Activated naive CD8-positive, alpha-beta T cell (primary cell): Measurements from ENCODE around the gene HECW1.

ENCODE experiments used
- H3K27ac Mint-ChIP-seq: one replicate; pipeline ENCODE4 v1.8.0; 2021; ENCODE audit warnings: mixed read lengths
- H3K27me3 Mint-ChIP-seq: one replicate; pipeline ENCODE4 v1.8.0; 2021; ENCODE audit warnings: mixed read lengths
- H3K36me3 Mint-ChIP-seq: one replicate; pipeline ENCODE4 v1.8.0; 2021; ENCODE audit warnings: mixed read lengths
- H3K4me1 Mint-ChIP-seq: one replicate; pipeline ENCODE4 v1.8.0; 2021; ENCODE audit warnings: low read depth, mixed read lengths
- H3K4me3 Mint-ChIP-seq: one replicate; pipeline ENCODE4 v1.8.0; 2021; ENCODE audit warnings: mild to moderate bottlenecking, mixed read lengths
- H3K9me3 Mint-ChIP-seq: one replicate; pipeline ENCODE4 v1.8.0; 2021; ENCODE audit warnings: low read depth, mixed read lengths

HECW1 gene

GRCh38 chr7:43152696-43153095 lies 40.2 kb downstream of the HECW1 start:
- no peaks in the 10 kb centered on the region for H3K9me3 Mint-ChIP-seq
- H3K27ac Mint-ChIP-seq: no peak overlapping the region
- no peaks in the 10 kb centered on the region for H3K36me3 Mint-ChIP-seq
- H3K4me1 Mint-ChIP-seq: no peaks in the 10 kb centered on the region
- no peak overlapping the region for H3K4me3 Mint-ChIP-seq
- no peaks in the 10 kb centered on the region for H3K27me3 Mint-ChIP-seq

DNA sequence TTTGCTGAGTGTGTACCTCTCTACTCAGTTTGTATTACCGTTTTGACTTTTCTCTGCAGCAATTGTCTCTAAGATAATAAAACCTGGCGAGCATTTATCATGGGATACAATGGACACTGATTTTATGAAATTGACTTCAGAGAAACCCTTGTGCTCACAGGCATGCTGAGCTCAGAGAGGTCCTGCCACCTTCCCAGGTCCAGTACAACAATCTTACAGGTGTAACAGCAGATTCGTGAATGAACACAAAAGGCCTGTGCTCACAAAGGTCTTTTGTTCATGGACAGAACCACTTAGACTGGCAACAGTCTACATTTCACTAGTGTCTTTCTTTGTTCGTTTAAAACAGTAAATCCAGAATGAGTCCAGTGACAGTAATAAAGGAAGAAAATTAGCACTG lies 43.2 kb downstream of the HECW1 start:
- Mint-ChIP-seq H3K27me3 (no peaks in the 10 kb centered on the region), H3K36me3 (no peaks in the 10 kb centered on the region), H3K4me1 (no peaks in the 10 kb centered on the region), H3K9me3 (no peaks in the 10 kb centered on the region), H3K4me3 (no peak overlapping the region), H3K27ac (no peak overlapping the region)

- Mint-ChIP-seq H3K4me1 (no peaks in the 10 kb centered on the region), H3K9me3 (no peaks in the 10 kb centered on the region), H3K4me3 (no peak overlapping the region), H3K27ac (no peak overlapping the region), H3K36me3 (no peaks in the 10 kb centered on the region), H3K27me3 (peaks cover 6% of the 10 kb centered on the region)
These were observed 51.4 kb downstream of the HECW1 start for GRCh38 chr7:43163885-43164284.

DNA sequence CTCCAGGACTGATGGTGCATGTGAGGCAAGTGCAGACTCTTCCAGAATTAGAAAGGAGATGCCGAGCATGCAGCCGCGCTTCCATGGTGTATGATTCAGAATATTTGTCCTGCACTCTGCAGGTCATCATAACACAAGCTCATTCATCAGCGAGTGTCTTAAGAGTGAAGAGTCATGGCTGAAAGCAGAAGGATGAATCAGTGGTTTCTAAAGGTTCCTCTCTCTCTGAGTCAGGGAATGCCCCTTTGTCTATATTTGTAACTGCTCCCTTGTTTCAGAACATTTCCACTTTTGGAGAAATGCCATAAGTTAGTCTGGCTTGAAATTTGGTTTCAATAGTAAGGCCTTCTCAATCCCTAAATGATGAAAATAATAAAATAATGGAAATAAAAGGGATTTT lies 52.3 kb downstream of the HECW1 start:
- H3K36me3 Mint-ChIP-seq: no peaks in the 10 kb centered on the region
- no peak overlapping the region for H3K27ac Mint-ChIP-seq
- peaks cover 7% of the 10 kb centered on the region for H3K27me3 Mint-ChIP-seq
- H3K4me3 Mint-ChIP-seq: no peak overlapping the region
- no peaks in the 10 kb centered on the region for H3K9me3 Mint-ChIP-seq
- H3K4me1 Mint-ChIP-seq: no peaks in the 10 kb centered on the region

GRCh38 chr7:43166686-43167085 lies 54.2 kb downstream of the HECW1 start:
- H3K27ac Mint-ChIP-seq: no peak overlapping the region
- H3K9me3 Mint-ChIP-seq: no peaks in the 10 kb centered on the region
- no peak overlapping the region for H3K4me3 Mint-ChIP-seq
- no peaks in the 10 kb centered on the region for H3K36me3 Mint-ChIP-seq
- peaks cover 12% of the 10 kb centered on the region for H3K27me3 Mint-ChIP-seq
- no peaks in the 10 kb centered on the region for H3K4me1 Mint-ChIP-seq

DNA sequence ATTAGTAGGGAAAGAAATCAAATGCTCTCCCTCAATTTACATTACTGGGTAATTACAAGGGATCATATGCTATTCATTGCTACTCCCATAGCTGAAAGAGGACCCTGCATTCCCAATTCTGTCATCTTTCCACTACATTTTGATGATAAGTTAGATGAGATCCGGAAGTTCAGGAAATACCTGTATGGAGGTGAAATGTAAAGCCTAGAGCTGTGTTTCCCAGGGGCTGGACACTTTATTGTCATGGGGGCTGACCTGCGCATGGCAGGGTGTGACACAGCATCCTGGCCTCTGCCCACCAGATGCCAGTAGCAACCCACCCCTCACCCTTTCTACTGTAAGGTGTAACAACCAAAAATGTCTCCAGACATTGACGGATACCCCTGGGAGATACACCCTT lies 56.6 kb downstream of the HECW1 start:
- no peaks in the 10 kb centered on the region for H3K4me1 Mint-ChIP-seq
- no peaks in the 10 kb centered on the region for H3K36me3 Mint-ChIP-seq

GRCh38 chr7:43170571-43170970 lies 58.1 kb downstream of the HECW1 start:
- H3K9me3 Mint-ChIP-seq: no peaks in the 10 kb centered on the region
- H3K4me1 Mint-ChIP-seq: no peaks in the 10 kb centered on the region
- H3K36me3 Mint-ChIP-seq: no peaks in the 10 kb centered on the region
- no peak overlapping the region for H3K4me3 Mint-ChIP-seq
- no peak overlapping the region for H3K27ac Mint-ChIP-seq
- H3K27me3 Mint-ChIP-seq: peaks cover 8% of the 10 kb centered on the region

More for the DNA sequence above, 56.6 kb downstream of the HECW1 start:
- Mint-ChIP-seq H3K4me3 (no peak overlapping the region), H3K27ac (no peak overlapping the region), H3K27me3 (peaks cover 8% of the 10 kb centered on the region), H3K9me3 (no peaks in the 10 kb centered on the region)

DNA sequence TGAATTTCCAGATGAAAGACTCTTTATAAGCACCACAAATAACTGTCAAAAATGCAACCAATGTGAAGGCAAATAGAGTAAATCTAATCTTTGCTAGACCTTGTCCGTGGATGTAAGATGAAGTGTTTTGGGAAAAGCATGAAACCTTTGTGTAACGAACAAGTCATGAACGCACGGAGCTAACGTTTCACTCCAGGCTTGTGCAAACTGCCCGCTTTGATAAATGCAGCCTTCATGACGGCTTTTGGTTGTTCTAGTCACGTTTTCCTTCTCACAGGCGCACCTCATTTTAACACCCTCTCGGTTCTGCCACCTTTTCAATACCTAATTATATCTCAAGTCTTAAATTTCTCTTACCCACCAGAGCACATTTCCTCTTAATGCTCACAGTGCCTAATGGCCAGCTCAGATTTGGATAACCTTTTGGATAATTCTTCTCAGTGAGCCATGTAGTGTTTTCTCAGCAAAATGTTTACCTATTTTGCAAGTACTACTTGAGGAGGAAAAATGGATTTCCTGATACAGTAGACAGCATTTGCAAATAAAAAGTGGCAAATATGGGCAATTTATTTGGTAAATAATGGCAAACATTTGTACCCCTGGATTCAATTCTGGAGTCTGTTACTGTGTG lies 63.2 kb downstream of the HECW1 start:
- Mint-ChIP-seq H3K4me1 (no peaks in the 10 kb centered on the region), H3K27me3 (peaks cover 3% of the 10 kb centered on the region), H3K27ac (no peak overlapping the region), H3K36me3 (no peaks in the 10 kb centered on the region), H3K9me3 (no peaks in the 10 kb centered on the region), H3K4me3 (no peak overlapping the region)

DNA sequence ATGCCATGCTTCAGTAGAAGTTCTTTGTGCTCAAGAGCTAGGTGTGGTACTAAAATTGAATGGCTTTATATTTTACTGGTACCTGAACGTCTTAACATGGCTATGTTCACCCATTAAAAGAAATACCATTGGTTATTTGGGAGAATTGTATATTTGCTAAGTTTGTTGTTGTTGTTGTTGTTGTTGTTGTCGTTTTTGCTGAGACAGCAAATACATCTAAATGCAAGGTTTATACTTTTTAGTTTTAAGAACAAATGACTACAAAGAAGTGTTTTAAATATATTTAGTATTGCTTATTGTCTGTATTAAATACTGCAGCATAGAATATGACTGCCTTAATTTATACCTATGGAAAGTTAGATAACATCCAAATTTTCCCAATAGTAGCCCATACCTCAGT lies 66.9 kb downstream of the HECW1 start:
- no peaks in the 10 kb centered on the region for H3K36me3 Mint-ChIP-seq
- H3K9me3 Mint-ChIP-seq: no peaks in the 10 kb centered on the region
- no peaks in the 10 kb centered on the region for H3K4me1 Mint-ChIP-seq
- peaks cover 9% of the 10 kb centered on the region for H3K27me3 Mint-ChIP-seq
- no peak overlapping the region for H3K4me3 Mint-ChIP-seq
- H3K27ac Mint-ChIP-seq: no peak overlapping the region

DNA sequence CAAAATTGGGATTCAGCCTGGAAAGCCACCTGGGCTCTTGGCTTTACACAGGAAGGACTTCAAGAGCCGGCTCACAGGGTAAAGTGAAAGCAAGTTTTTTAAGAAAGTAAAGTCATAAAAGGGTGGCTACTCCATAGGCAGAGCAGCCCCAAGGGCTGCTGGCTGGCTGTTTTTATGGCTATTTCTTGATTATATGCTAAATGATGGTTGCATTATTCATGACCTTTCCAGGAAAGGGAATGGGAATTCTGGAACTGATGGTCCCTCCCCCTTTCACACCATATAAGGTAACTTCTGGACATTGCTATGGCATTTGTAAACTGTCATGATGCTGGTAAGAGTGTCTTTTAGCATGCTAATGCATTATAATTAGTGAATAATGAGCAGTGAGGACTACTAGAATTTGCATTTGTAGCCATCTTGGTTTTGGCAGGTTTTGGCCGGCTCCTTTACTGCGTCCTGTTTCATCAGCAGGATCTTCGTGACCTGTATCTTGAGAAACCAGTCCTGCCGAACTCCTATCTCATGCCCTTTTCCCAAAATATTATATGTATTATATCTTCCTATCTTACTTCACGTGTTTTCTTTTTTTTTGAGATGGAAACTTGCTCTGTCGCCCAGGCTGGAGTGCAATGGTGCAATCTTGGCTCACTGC lies 80.5 kb downstream of the HECW1 start:
- no peak overlapping the region for H3K27ac Mint-ChIP-seq
- H3K4me1 Mint-ChIP-seq: no peaks in the 10 kb centered on the region
- no peaks in the 10 kb centered on the region for H3K9me3 Mint-ChIP-seq
- no peaks in the 10 kb centered on the region for H3K36me3 Mint-ChIP-seq
- peaks cover 8% of the 10 kb centered on the region for H3K27me3 Mint-ChIP-seq
- no peak overlapping the region for H3K4me3 Mint-ChIP-seq

GRCh38 chr7:43193893-43194292 lies 81.4 kb downstream of the HECW1 start:
- Mint-ChIP-seq H3K36me3 (no peaks in the 10 kb centered on the region), H3K9me3 (no peaks in the 10 kb centered on the region), H3K4me1 (no peaks in the 10 kb centered on the region), H3K27me3 (peaks cover 8% of the 10 kb centered on the region), H3K27ac (no peak overlapping the region), H3K4me3 (no peak overlapping the region)

DNA sequence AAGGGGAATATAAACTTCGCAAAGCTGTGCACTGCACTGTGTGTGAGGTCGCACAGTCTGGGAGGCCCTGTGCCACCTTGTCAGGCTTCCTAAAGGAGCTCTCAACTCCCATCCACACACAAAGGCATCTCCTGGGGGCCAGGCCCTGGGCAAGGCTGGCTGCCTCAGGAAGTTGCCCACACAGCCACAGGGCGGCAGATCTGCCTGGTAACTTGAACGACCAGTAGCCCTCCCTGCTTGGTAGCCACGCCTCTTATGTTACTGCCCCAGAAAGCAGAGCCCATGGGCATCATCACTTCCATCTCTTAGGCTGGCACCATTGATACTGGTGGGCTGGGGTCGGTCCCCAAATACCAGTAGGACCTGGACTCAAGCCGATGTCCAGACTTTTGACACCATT lies 82.8 kb downstream of the HECW1 start:
- Mint-ChIP-seq H3K36me3 (no peaks in the 10 kb centered on the region), H3K9me3 (no peaks in the 10 kb centered on the region), H3K27me3 (peaks cover 7% of the 10 kb centered on the region), H3K4me1 (no peaks in the 10 kb centered on the region), H3K27ac (no peak overlapping the region), H3K4me3 (no peak overlapping the region)

DNA sequence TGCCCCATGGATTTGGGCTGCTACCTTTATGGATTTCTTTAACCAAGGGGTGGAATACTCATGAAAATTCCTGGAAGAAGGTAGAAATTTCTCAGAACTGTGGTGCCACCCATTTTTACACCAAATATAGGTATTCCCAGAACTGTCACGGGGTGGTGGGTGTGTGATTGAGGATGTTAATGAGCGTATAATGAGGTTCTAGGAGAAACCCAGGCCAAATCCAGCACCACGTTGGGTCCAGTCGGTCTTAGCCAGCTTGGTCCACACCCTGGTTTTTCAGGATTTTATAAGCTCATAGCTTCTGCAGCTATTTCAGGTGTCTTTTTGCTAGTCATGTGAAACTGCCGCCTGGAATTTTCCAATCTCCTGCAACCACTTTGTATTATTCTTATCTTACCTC lies 83.3 kb downstream of the HECW1 start:
- peaks cover 9% of the 10 kb centered on the region for H3K27me3 Mint-ChIP-seq
- no peak overlapping the region for H3K4me3 Mint-ChIP-seq
- no peaks in the 10 kb centered on the region for H3K4me1 Mint-ChIP-seq
- no peaks in the 10 kb centered on the region for H3K36me3 Mint-ChIP-seq
- H3K27ac Mint-ChIP-seq: no peak overlapping the region
- H3K9me3 Mint-ChIP-seq: no peaks in the 10 kb centered on the region

DNA sequence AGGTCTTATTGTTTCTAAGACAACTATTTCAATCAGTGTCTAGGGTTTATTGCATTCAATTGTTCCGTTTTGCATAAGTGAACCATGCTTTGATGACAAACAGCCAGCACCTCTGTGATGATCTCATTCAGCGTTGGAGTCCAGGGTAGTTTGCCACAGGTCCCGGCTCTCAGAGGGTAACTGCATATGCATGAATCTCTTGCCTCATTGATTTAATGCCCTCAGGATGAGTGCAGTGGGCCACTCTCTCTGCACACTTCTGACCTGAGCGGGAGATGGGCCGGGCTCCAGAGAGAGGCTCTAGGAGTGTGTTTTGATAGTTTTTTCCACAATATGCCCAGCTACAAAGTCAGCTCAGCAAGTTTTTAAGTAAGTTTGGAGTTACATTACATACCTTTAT lies 83.9 kb downstream of the HECW1 start:
- Mint-ChIP-seq H3K27ac (no peak overlapping the region), H3K9me3 (no peaks in the 10 kb centered on the region), H3K27me3 (peaks cover 10% of the 10 kb centered on the region), H3K4me1 (no peaks in the 10 kb centered on the region), H3K4me3 (no peak overlapping the region), H3K36me3 (no peaks in the 10 kb centered on the region)

- H3K4me3 Mint-ChIP-seq: no peak overlapping the region
- H3K27ac Mint-ChIP-seq: no peak overlapping the region
- H3K36me3 Mint-ChIP-seq: no peaks in the 10 kb centered on the region
- no peaks in the 10 kb centered on the region for H3K9me3 Mint-ChIP-seq
- H3K27me3 Mint-ChIP-seq: peaks cover 7% of the 10 kb centered on the region
- no peaks in the 10 kb centered on the region for H3K4me1 Mint-ChIP-seq
These were observed 85.6 kb downstream of the HECW1 start for GRCh38 chr7:43198016-43198415.

DNA sequence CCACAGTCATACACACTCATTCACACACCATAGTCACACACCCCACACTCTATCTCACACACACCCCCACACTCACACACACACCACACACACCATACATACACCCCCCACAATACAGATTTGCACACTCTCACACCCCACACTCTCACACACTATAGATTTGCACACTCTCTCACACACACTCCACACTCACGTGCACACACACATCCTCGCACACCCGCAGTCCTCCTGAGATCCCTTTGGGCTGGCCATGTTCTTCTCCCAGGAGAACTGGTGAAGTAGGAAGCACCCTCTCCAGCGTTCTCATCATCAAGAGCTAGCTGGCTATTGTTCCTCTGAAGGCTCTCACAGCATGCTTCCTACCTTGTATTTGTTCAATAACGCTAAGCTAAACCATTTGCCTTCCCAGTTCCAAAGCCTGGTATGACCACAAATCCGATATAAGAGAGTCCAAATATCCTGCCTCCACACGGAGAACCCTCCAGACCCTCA lies 86.2 kb downstream of the HECW1 start:
- peaks cover 7% of the 10 kb centered on the region for H3K27me3 Mint-ChIP-seq
- H3K27ac Mint-ChIP-seq: no peak overlapping the region
- no peaks in the 10 kb centered on the region for H3K9me3 Mint-ChIP-seq
- H3K36me3 Mint-ChIP-seq: no peaks in the 10 kb centered on the region
- H3K4me1 Mint-ChIP-seq: no peaks in the 10 kb centered on the region
- H3K4me3 Mint-ChIP-seq: no peak overlapping the region
